ENCODE results near the gene FRMD5.
"Not testable (repeated sequence)": the region's sequence is repeated elsewhere in the genome, so short reads cannot be mapped to it uniquely, and the experiment has no call there.

The FRMD5 gene

DNA sequence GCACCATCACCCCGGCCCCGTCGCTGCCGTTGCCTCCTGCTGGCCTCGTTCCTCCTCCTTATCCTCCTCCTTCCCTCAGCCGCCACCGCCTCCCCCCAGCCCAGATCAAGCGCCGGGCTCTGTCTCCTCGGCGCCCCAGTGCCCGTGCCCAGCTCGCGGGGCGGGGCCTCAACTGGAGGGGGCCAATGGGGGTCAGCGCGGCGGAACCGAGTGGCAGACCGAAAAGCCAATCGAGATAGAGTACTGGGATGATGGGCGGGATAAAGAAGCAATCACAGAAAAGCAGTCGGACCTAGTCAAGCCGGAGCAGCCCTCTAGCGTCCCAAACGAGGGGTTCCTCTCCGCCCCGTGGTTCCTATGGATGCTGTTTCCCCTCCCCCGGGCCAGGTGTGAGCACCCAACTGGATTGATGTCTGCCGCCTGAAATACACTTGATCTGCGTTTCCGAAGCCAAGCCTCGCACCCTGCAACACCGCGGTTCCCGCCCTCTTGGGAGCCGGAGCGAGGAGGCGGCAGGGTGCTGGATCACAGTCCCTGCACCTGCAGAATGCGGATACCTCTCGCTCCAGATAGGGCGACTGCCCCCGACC is at the start of gene FRMD5:
Gene FRMD5 (minus strand): TSS at position 121 of the 590 bp plus-strand sequence.
- no peaks in the 10 kb centered on the region for H3K27me3 ChIP-seq (ENCODE audit: insufficient read depth, low read depth)
- H3K9ac ChIP-seq: no peak within 1 kb of the TSS
- peak within 1 kb of the TSS; percentile 62 for H3K4me2 ChIP-seq
- H3K79me2 ChIP-seq (ENCODE audit: insufficient read depth, low read depth): no peaks in the 10 kb centered on the region
- no peaks in the 10 kb centered on the region for H4K20me1 ChIP-seq (ENCODE audit: insufficient read depth)
- peaks cover 10% of the 10 kb centered on the region for H3K4me1 ChIP-seq (ENCODE audit: low read depth, poor library complexity, severe bottlenecking)
- H3K4me3 ChIP-seq (IDR thresholded peaks at IDR 0.05; ENCODE audit: insufficient read depth, low read depth, low read length): no peak within 1 kb of the TSS
- H3K27ac ChIP-seq: no peak within 1 kb of the TSS
- H3K36me3 ChIP-seq (ENCODE audit: insufficient read depth): no peaks in the 10 kb centered on the region
- H2AFZ ChIP-seq (ENCODE audit: low read depth): peak within 1 kb of the TSS; percentile 86
- TF ChIP-seq, protein P1, sequence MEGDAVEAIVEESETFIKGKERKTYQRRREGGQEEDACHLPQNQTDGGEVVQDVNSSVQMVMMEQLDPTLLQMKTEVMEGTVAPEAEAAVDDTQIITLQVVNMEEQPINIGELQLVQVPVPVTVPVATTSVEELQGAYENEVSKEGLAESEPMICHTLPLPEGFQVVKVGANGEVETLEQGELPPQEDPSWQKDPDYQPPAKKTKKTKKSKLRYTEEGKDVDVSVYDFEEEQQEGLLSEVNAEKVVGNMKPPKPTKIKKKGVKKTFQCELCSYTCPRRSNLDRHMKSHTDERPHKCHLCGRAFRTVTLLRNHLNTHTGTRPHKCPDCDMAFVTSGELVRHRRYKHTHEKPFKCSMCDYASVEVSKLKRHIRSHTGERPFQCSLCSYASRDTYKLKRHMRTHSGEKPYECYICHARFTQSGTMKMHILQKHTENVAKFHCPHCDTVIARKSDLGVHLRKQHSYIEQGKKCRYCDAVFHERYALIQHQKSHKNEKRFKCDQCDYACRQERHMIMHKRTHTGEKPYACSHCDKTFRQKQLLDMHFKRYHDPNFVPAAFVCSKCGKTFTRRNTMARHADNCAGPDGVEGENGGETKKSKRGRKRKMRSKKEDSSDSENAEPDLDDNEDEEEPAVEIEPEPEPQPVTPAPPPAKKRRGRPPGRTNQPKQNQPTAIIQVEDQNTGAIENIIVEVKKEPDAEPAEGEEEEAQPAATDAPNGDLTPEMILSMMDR (conservative IDR thresholded peaks at IDR 0.05; ENCODE audit: low read depth, low read length): 0 out of 2 replicates have a peak, but pooled peaks have one; percentile 20

DNA sequence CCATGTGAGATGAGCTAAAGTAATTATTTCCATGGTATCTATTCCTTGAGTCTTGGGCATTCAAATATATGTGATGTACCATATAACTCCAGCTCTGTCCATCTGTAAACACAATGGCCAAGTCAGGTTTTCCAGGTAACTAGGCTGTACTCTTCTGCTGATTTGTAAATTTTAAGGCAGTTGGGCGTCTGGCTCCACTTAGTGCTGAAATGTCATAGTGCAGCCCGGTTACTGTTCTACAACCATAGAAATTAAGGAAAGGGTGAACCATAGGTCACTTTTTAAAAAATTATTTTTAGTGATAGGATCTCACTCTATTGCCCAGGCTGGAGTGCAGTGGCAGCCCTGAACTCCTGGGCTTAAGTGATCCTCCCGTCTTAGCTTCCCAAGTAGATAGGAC is 48.8 kb upstream of the FRMD5 start:
- no peak overlapping the region for H3K27ac ChIP-seq
- no peak overlapping the region for H3K4me2 ChIP-seq
- TF ChIP-seq, protein P1 (conservative IDR thresholded peaks at IDR 0.05; ENCODE audit: low read depth, low read length): 0 out of 2 replicates have a peak, but pooled peaks have one; percentile 13
- no peaks in the 10 kb centered on the region for H3K79me2 ChIP-seq (ENCODE audit: insufficient read depth, low read depth)
- no peak overlapping the region for H3K4me3 ChIP-seq (IDR thresholded peaks at IDR 0.05; ENCODE audit: insufficient read depth, low read depth, low read length)
- H4K20me1 ChIP-seq (ENCODE audit: insufficient read depth): no peaks in the 10 kb centered on the region
- no peaks in the 10 kb centered on the region for H3K27me3 ChIP-seq (ENCODE audit: insufficient read depth, low read depth)
- no peak overlapping the region for H2AFZ ChIP-seq (ENCODE audit: low read depth)
- H3K9ac ChIP-seq: no peak overlapping the region
- no peaks in the 10 kb centered on the region for H3K36me3 ChIP-seq (ENCODE audit: insufficient read depth)
- no peaks in the 10 kb centered on the region for H3K4me1 ChIP-seq (ENCODE audit: low read depth, poor library complexity, severe bottlenecking)

DNA sequence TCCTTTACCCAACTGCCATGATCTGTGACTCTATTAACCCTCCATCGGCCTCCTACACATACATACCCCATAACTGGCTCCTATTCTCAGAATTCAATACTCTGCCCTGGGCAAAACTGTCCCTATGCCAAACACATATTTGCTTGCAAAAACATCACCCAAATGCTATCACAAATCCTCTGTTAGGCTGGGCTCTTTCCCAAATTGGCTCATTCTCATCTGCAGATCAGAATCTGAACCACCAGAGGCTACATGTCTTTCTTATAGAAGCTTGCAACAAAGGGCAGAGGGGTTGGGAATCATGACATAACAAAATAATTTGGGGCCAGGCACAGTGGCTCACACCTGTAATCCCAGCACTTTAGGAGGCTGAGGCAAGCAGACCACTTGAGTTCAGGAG is 48.1 kb upstream of the FRMD5 start:
- H3K4me2 ChIP-seq: no peak overlapping the region
- TF ChIP-seq, protein P1 (conservative IDR thresholded peaks at IDR 0.05; ENCODE audit: low read depth, low read length): no peak
- no peak overlapping the region for H3K9ac ChIP-seq
- H3K4me1 ChIP-seq (ENCODE audit: low read depth, poor library complexity, severe bottlenecking): no peaks in the 10 kb centered on the region
- H2AFZ ChIP-seq (ENCODE audit: low read depth): no peak overlapping the region
- H3K36me3 ChIP-seq (ENCODE audit: insufficient read depth): no peaks in the 10 kb centered on the region
- H4K20me1 ChIP-seq (ENCODE audit: insufficient read depth): no peaks in the 10 kb centered on the region
- H3K27me3 ChIP-seq (ENCODE audit: insufficient read depth, low read depth): no peaks in the 10 kb centered on the region
- H3K27ac ChIP-seq: no peak overlapping the region
- H3K79me2 ChIP-seq (ENCODE audit: insufficient read depth, low read depth): no peaks in the 10 kb centered on the region
- no peak overlapping the region for H3K4me3 ChIP-seq (IDR thresholded peaks at IDR 0.05; ENCODE audit: insufficient read depth, low read depth, low read length)

DNA sequence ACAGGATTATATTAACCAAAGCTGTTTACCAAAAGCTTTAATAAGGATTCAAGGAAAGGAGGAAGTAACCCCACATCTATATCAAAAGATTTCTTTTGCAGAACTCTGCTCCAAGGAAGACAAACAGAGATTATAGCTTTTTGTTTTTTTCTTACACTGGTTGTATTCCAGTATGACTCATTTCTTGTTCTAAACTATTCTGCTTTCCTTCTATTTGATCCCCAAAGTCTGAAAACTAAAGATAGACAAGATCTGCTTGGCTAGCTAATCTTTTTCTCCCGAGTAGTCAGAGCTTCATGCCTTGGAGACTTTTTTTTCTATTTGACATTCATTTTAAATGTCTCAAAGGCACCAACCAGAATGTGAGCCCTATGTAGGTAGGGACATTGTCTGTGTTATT is 36.8 kb upstream of the FRMD5 start:
- Histone ChIP-seq H3K79me2 (ENCODE audit: insufficient read depth, low read depth) (no peaks in the 10 kb centered on the region), H4K20me1 (ENCODE audit: insufficient read depth) (no peaks in the 10 kb centered on the region), H3K27ac (no peak overlapping the region), H3K4me2 (no peak overlapping the region), H3K4me3 (IDR thresholded peaks at IDR 0.05; ENCODE audit: insufficient read depth, low read depth, low read length) (no peak overlapping the region), H3K36me3 (ENCODE audit: insufficient read depth) (no peaks in the 10 kb centered on the region), H3K4me1 (ENCODE audit: low read depth, poor library complexity, severe bottlenecking) (no peaks in the 10 kb centered on the region), H2AFZ (ENCODE audit: low read depth) (no peak overlapping the region), H3K27me3 (ENCODE audit: insufficient read depth, low read depth) (no peaks in the 10 kb centered on the region), H3K9ac (no peak overlapping the region)
- TF ChIP-seq, protein P1 (conservative IDR thresholded peaks at IDR 0.05; ENCODE audit: low read depth, low read length): no peak

DNA sequence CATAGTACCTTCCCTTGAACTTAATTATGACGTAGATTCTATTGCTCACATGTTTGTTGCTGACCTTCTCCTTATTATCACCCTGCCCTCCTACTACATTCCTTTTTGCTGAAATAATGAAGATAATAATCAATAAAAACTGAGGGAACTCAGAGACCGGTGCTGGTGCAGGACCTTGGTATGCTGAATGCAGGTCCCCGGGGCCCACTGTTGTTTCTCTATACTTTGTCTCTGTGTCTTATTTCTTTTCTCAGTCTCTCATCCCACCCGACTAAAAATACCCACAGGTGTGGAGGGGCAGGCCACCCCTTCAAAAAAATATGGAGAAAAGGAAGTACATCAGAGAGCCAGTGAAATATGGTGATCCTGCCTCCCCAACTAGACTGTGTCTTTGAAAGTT is 34.2 kb upstream of the FRMD5 start:
- H3K79me2 ChIP-seq (ENCODE audit: insufficient read depth, low read depth); H3K4me1 ChIP-seq (ENCODE audit: low read depth, poor library complexity, severe bottlenecking); H3K27ac ChIP-seq; H3K4me3 ChIP-seq (IDR thresholded peaks at IDR 0.05; ENCODE audit: insufficient read depth, low read depth, low read length); H2AFZ ChIP-seq (ENCODE audit: low read depth); H3K27me3 ChIP-seq (ENCODE audit: insufficient read depth, low read depth); H4K20me1 ChIP-seq (ENCODE audit: insufficient read depth); H3K9ac ChIP-seq; H3K4me2 ChIP-seq; H3K36me3 ChIP-seq (ENCODE audit: insufficient read depth): not testable (repeated sequence)
